HepG2 (cell line): ENCODE data around the gene RAP2A. TPM values are rescaled to one million over a fixed set of nuclear protein-coding genes. Genes with fewer than 3 reads are reported as not detected.

Source experiments
- DPF2 ChIP-seq: sonication (generic); formaldehyde crosslinking; IDR thresholded peaks from 2 replicates; pipeline ENCODE4 v1.4.0; 2020; ENCODE audit warnings: mild to moderate bottlenecking, low read depth, missing genetic modification reagents, borderline replicate concordance
- ETV6 ChIP-seq: sonication (generic); formaldehyde crosslinking; conservative IDR thresholded peaks from 2 replicates; pipeline ENCODE4 v1.4.0; 2020; ENCODE audit warnings: missing genetic modification reagents
- GATA4 ChIP-seq: sonication (generic); IDR thresholded peaks from 2 replicates; pipeline ENCODE4 v1.6.1; 2016; ENCODE audit warnings: antibody characterized with exemption, low read depth, borderline replicate concordance
- GATAD2A ChIP-seq: IDR thresholded peaks from 2 replicates; pipeline ENCODE4 v1.6.1; 2016
- IRX3 ChIP-seq: sonication (generic); formaldehyde crosslinking; IDR thresholded peaks from 2 replicates; pipeline ENCODE4 v1.8.1; 2023; ENCODE audit warnings: mild to moderate bottlenecking, low read depth, missing genetic modification reagents, borderline replicate concordance
- ISL2 ChIP-seq: sonication (generic); formaldehyde crosslinking; IDR thresholded peaks from 2 replicates; pipeline ENCODE4 v1.5.0; 2020; ENCODE audit warnings: missing genetic modification reagents
- NR2F1 ChIP-seq, 2 experiments: fragments of 450-650 bp in 1 of 2; formaldehyde crosslinking in 1 of 2; IDR thresholded peaks; 2 replicates each; pipeline versions ENCODE4 v1.5.0 to v1.6.1; 2016 to 2020; ENCODE audit warnings: mild to moderate bottlenecking in 1 of 2, missing compliant biosample characterization in 1 of 2, missing genetic modification reagents in 1 of 2, moderate library complexity in 1 of 2
- NR2F2 ChIP-seq: IDR thresholded peaks from 2 replicates; pipeline ENCODE4 v1.6.1; 2012; ENCODE audit warnings: low read depth, inconsistent platforms, borderline replicate concordance
- SETDB1 ChIP-seq: sonication (generic); formaldehyde crosslinking; IDR thresholded peaks from 2 replicates; pipeline ENCODE4 v1.5.1; 2020; ENCODE audit warnings: missing genetic modification reagents, mild to moderate bottlenecking, borderline replicate concordance
- SMARCE1 ChIP-seq: fragments of 450-650 bp; IDR thresholded peaks from 2 replicates; pipeline ENCODE4 v1.6.1; 2017; ENCODE audit warnings: borderline replicate concordance
- SP1 ChIP-seq, 2 experiments: fragments of 450-650 bp in 1 of 2; sonication (generic) in 1 of 2; formaldehyde crosslinking in 1 of 2; IDR thresholded peaks; 2 replicates each; pipeline versions ENCODE4 v1.4.0 to v1.6.1; 2016 to 2020; ENCODE audit warnings: missing genetic modification reagents in 1 of 2
- SP5 ChIP-seq: IDR thresholded peaks from 2 replicates; pipeline ENCODE4 v1.6.1; 2016; ENCODE audit warnings: low read depth, borderline replicate concordance
- SRSF9 ChIP-seq: fragments of 200-400 bp; formaldehyde crosslinking; IDR thresholded peaks from 2 replicates; pipeline ENCODE4 v1.6.1; 2018; ENCODE audit warnings: borderline replicate concordance, mild to moderate bottlenecking, low read depth, low read length; ENCODE audit not compliant: insufficient read depth, poor library complexity, severe bottlenecking
- XRCC5 ChIP-seq: fragments of 200-400 bp; formaldehyde crosslinking; optimal IDR thresholded peaks from 2 replicates; pipeline ENCODE3; 2017; ENCODE audit warnings: mild to moderate bottlenecking, low read length
- ZBTB7A ChIP-seq: sonication (generic); formaldehyde crosslinking; IDR thresholded peaks from 2 replicates; pipeline ENCODE4 v1.8.0; 2022; ENCODE audit warnings: mild to moderate bottlenecking, missing genetic modification reagents
- ZFAT ChIP-seq: sonication (generic); formaldehyde crosslinking; conservative IDR thresholded peaks from 2 replicates; pipeline ENCODE4 v1.8.1; 2023; ENCODE audit warnings: missing genetic modification reagents, inconsistent platforms
- ZFY ChIP-seq: sonication (generic); formaldehyde crosslinking; IDR thresholded peaks from 2 replicates; pipeline ENCODE4 v1.4.0; 2020; ENCODE audit warnings: missing genetic modification reagents
- ZKSCAN5 ChIP-seq: sonication (generic); formaldehyde crosslinking; IDR thresholded peaks from 2 replicates; pipeline ENCODE4 v1.5.1; 2020; ENCODE audit warnings: mild to moderate bottlenecking, missing genetic modification reagents
- ZNF564 ChIP-seq: sonication (generic); formaldehyde crosslinking; IDR thresholded peaks from 2 replicates; pipeline ENCODE4 v1.8.1; 2023; ENCODE audit warnings: mild to moderate bottlenecking, missing genetic modification reagents
- ZNF577 ChIP-seq: sonication (generic); formaldehyde crosslinking; IDR thresholded peaks from 2 replicates; pipeline ENCODE4 v1.4.0; 2020; ENCODE audit warnings: mild to moderate bottlenecking, low read depth, missing genetic modification reagents, borderline replicate concordance
- ZNF614 ChIP-seq: IDR thresholded peaks from 2 replicates; pipeline ENCODE4 v1.6.1; 2018; ENCODE audit warnings: missing biosample characterization, missing genetic modification reagents, inconsistent platforms, borderline replicate concordance
- ZNF691 ChIP-seq: sonication (generic); formaldehyde crosslinking; IDR thresholded peaks from 2 replicates; pipeline ENCODE4 v1.4.0; 2020; ENCODE audit warnings: missing genetic modification reagents, low read depth, mild to moderate bottlenecking, borderline replicate concordance
- ZNF7 ChIP-seq: IDR thresholded peaks from 2 replicates; pipeline ENCODE4 v1.6.1; 2016; ENCODE audit warnings: missing biosample characterization, missing genetic modification reagents
- polyA plus RNA-seq, 8 experiments: library from polyadenylated mRNA; depleted of rRNA in 3 of 8; stranded (reverse) in 7 of 8; unstranded in 1 of 8; fragments of >200 nt; fragmentation: Illumina TruSeq in 4 of 8; extraction: Trizol in 4 of 8; gene quantifications; 2 replicates each; pipeline versions ENCODE4 v1.2.1 to v1.2.3, GENCODE V29; 2011 to 2016; ENCODE audit warnings: low read depth in 4 of 8, missing spikeins in 1 of 8, mixed read lengths in 1 of 8; ENCODE audit not compliant: insufficient read depth in 1 of 8
- total RNA-seq, 5 experiments: library from RNA; depleted of rRNA; stranded (reverse); fragments of >200 nt; fragmentation: Illumina TruSeq; extraction: Trizol; gene quantifications; 2 replicates each; pipeline ENCODE4 v1.2.3, GENCODE V29; 2016; ENCODE audit warnings: low read depth in 1 of 5
- TF ChIP-seq, protein P1 (sequence below): sonication (generic); formaldehyde crosslinking; IDR thresholded peaks from 2 replicates; pipeline ENCODE4 v1.5.1; 2020; ENCODE audit warnings: missing genetic modification reagents, mild to moderate bottlenecking, borderline replicate concordance
- TF ChIP-seq, protein P2 (sequence below): sonication (generic); formaldehyde crosslinking; conservative IDR thresholded peaks from 2 replicates; pipeline ENCODE4 v1.4.0; 2020; ENCODE audit warnings: missing genetic modification reagents
- TF ChIP-seq, protein P3 (sequence below): sonication (generic); formaldehyde crosslinking; IDR thresholded peaks from 2 replicates; pipeline ENCODE4 v1.9.0; 2021; ENCODE audit warnings: missing genetic modification reagents, borderline replicate concordance

Gene RAP2A
- total and polyA plus RNA-seq, 2 of the 13 experiments (the other 11 are each of a cell fraction or from before 2014, with no cell fraction given) = 9.9 to 23.1 TPM

GRCh38 chr13:97432917-97433726, 847 bp upstream of the RAP2A start (continued):
- TF ChIP-seq ZBTB7A (no peak), ZNF614 (no peak), SP1 (IDR thresholded peaks at IDR 0.05) (no peak; the same call in 1 of the 2 replicates), SP1 (CRISPR knock-in tag; IDR thresholded peaks at IDR 0.05) (peak; percentile 88), ZNF691 (CRISPR knock-in tag) (peak; percentile 39; the same call in 1 of the 2 replicates), ETV6 (no peak), ZNF7 (CRISPR knock-in tag) (no peak), DPF2 (no peak), NR2F2 (no peak), ZKSCAN5 (CRISPR knock-in tag) (no peak), ISL2 (CRISPR knock-in tag) (no peak), SMARCE1 (no peak), ZFY (CRISPR knock-in tag) (peak; percentile 45; the same call in 1 of the 2 replicates), XRCC5 (peak; percentile 71), NR2F1 (CRISPR knock-in tag; IDR thresholded peaks at IDR 0.05) (no peak), ZNF577 (CRISPR knock-in tag) (no peak), SRSF9 (no peak), GATAD2A (CRISPR knock-in tag) (peak; percentile 58; the same call in 1 of the 2 replicates), SETDB1 (no peak), SP5 (CRISPR knock-in tag) (no peak; the same call in 1 of the 2 replicates), ZNF564 (CRISPR knock-in tag) (no peak), GATA4 (no peak; the same call in 1 of the 2 replicates), ZFAT (CRISPR knock-in tag) (no peak), IRX3 (CRISPR knock-in tag) (no peak)
- TF ChIP-seq, protein P1, sequence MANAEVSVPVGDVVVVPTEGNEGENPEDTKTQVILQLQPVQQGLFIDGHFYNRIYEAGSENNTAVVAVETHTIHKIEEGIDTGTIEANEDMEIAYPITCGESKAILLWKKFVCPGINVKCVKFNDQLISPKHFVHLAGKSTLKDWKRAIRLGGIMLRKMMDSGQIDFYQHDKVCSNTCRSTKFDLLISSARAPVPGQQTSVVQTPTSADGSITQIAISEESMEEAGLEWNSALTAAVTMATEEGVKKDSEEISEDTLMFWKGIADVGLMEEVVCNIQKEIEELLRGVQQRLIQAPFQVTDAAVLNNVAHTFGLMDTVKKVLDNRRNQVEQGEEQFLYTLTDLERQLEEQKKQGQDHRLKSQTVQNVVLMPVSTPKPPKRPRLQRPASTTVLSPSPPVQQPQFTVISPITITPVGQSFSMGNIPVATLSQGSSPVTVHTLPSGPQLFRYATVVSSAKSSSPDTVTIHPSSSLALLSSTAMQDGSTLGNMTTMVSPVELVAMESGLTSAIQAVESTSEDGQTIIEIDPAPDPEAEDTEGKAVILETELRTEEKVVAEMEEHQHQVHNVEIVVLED (CRISPR knock-in tag) = peak; percentile 84
- TF ChIP-seq, protein P2, sequence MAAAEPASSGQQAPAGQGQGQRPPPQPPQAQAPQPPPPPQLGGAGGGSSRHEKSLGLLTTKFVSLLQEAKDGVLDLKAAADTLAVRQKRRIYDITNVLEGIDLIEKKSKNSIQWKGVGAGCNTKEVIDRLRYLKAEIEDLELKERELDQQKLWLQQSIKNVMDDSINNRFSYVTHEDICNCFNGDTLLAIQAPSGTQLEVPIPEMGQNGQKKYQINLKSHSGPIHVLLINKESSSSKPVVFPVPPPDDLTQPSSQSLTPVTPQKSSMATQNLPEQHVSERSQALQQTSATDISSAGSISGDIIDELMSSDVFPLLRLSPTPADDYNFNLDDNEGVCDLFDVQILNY (CRISPR knock-in tag) = peak; percentile 37; the same call in 1 of the 2 replicates
- TF ChIP-seq, protein P3, sequence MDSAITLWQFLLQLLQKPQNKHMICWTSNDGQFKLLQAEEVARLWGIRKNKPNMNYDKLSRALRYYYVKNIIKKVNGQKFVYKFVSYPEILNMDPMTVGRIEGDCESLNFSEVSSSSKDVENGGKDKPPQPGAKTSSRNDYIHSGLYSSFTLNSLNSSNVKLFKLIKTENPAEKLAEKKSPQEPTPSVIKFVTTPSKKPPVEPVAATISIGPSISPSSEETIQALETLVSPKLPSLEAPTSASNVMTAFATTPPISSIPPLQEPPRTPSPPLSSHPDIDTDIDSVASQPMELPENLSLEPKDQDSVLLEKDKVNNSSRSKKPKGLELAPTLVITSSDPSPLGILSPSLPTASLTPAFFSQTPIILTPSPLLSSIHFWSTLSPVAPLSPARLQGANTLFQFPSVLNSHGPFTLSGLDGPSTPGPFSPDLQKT (CRISPR knock-in tag) = no peak
